HG02870 (cell line): ENCODE data around the gene MACF1.

Experiments used
- ATAC-seq: cut with Tn5 transposase; IDR thresholded peaks from one replicate; pipeline ENCODE4 v1.9.1; 2021; ENCODE audit warnings: mild to moderate bottlenecking, moderate library complexity; ENCODE audit not compliant: unreplicated experiment

The MACF1 gene

GRCh38 chr1:39385067-39385988 is 180.8 kb downstream of the MACF1 start:
- ATAC-seq = no peak

DNA sequence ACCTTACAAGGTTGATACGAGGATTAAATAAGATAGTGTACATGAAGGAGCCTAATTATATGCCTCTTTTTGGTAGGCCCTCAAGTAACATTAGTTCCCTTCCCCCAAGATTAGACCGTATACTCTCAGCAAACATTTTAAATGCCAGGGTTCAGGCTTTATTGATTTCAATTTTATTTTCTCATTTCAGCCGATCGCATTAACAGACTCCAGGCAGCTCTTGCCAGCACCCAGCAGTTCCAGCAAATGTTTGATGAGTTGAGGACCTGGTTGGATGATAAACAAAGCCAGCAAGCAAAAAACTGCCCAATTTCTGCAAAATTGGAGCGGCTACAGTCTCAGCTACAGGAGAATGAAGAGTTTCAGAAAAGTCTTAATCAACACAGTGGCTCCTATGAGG is 182.5 kb downstream of the MACF1 start:
- ATAC-seq = no peak

DNA sequence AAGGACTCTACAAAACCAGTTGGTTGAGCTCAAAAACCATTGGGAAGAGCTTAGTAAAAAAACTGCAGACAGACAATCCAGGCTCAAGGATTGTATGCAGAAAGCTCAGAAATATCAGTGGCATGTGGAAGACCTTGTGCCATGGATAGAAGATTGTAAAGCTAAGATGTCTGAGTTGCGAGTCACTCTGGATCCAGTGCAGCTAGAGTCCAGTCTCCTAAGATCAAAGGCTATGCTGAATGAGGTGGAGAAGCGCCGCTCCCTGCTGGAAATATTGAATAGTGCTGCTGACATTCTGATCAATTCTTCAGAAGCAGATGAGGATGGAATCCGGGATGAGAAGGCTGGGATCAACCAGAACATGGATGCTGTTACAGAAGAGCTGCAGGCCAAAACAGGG is 183.0 kb downstream of the MACF1 start:
- no peak for ATAC-seq

DNA sequence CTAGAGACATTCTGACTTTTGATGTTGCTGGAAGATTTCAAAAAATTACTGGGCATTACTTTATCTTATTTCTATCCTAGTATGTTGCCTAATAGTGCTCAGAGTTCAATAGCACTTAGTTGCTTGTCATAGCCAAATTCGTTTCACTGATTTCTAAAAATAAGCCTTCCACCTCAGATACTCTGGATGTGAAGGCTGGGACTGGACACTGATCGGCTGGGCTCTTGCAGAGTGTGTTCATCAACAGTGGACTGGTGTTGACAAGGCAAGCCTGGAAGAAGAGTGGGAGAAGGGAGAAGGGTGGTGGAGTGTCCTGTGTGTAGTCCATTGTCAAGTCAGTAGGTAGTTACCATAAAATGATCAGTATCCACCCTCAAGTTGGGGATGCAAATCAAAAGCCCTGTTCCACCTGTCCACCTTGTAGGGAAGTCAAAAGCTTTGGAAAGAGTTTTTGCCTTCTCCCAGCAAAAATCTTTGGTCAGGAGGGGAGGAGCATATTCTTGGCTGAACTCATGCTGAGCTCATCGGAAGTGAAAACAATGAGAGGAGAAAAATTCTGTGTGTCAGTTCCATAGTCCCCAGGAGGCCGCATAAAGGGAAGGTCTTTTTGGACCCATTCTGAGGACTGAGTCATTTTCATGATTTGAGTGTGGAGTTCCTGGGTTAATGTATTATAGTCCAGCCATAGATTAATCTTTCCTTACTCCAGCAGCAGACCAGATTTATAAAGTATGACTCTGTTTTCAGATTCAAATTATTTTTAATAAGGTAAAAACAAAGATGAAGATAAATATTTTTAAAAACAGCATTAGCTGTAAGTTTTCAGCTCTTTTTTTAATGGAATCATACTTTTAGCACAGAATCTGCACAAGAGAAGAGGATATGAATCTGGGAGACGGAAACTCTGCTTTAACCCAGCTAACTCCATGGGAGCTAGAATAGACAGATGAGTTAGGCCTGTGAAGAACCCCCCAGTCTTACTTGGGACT is 187.5 kb downstream of the MACF1 start:
- ATAC-seq = no peak

DNA sequence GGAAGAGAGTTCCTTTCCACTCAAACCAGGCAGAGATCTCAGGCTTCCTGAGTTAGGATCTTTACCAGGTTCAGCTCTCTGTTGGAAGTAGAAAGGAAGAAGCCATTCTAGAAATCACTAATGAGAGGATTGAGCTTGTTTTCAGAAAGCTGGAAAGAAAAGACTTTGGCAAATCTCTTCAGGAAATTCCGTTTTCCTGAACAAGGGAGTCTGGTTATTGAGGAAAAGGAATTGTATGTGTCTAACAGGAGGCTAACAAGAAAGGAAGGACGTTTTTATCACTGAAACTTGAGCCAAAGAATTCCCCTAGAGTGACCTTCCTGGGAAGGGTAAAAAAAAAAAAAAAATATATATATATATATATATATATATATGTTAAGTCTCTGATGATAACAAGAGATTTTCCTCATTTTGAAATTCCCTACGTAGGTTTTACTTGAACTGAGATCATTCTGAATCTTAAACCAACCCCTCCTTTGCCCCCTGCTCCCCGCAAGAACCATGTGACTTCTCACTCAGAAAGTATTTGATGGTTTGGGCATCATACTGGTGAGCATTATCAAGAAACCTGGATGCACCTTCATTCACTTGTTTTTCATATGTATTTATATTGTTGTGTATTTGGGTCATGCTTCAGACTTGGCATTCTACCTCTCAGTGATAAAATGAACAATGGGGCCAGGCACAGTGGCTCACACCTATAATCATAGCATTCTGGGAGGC is 188.5 kb downstream of the MACF1 start:
- ATAC-seq = no peak

DNA sequence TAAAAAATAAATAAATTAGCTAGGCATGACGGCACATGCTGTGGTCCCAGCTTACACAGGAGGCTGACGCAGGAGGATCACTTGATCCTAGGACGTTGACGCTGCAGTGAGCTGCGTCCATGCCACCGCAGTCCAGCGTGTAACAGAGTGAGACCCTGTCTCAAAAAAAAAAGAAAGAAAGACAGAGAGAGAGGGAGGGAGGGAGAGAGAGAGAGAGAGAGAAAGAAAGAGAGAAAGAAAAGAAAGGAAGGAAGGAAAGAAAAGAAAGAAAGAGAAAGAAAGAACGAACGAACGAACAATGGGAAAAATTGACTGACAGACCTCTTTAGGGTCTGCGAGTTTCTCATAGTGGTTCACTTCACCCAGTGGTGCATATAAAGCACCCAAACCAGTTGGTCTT is 189.2 kb downstream of the MACF1 start:
- ATAC-seq = no peak

DNA sequence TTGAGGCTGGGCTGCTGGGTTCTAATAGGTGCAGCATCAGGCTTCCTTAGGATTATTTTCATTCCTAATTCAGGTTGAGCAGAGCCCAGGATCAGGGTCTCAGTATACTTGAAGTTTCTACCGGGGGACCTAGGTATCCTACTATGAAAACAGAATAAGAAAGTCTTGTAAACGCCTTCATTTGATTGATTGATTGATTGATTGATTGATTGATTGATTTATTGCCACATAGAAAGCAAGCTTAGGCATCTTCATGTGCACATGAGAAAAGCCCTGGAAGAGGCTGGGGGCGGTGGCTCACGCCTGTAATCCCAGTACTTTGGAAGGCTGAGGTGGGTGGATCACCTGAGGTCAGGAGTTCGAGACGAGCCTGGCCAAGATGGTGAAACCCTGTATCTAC is 189.6 kb downstream of the MACF1 start:
- no peak for ATAC-seq

DNA sequence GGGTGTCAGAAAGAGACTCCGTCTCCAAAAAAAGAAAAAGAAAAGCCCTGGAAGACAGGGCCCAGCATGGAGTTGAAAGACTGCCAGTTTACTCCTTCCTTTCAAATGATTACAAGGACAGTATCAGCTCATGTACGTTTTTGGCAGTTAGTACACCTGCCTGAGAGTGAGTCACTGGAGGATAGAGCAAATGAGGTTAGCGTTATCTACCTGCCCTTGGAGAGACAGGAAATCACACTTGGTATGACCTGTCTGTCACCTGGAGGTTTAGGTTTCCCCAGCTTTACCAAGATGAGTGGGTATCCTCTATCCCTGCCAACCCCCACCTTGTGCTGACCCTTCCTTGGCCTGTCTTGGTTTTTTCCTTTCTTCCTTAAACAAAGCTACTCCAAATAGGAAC is 190.1 kb downstream of the MACF1 start:
- ATAC-seq = no peak

- no peak for ATAC-seq
These were observed 190.9 kb downstream of the MACF1 start for GRCh38 chr1:39395357-39395831.

- no peak for ATAC-seq
These were observed 192.2 kb downstream of the MACF1 start for GRCh38 chr1:39396671-39397070.

DNA sequence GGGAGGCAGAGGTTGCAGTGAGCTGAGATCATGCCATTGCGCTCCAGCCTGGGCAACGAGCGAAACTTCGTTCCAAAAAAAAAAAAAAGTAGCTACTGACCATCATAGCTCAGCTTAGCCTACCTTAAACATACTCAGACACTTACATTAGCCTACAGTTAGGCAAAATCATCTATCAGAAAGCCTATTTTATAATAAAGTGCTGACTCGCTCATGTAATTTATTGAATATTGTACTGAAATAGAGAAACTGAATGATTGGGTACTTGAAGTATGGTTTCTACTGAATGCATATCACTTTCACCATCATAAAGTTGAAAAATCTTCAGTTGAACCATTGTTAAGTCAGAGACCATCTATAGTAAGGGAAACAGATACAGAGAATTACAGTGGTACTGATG is 193.0 kb downstream of the MACF1 start:
- no peak for ATAC-seq

DNA sequence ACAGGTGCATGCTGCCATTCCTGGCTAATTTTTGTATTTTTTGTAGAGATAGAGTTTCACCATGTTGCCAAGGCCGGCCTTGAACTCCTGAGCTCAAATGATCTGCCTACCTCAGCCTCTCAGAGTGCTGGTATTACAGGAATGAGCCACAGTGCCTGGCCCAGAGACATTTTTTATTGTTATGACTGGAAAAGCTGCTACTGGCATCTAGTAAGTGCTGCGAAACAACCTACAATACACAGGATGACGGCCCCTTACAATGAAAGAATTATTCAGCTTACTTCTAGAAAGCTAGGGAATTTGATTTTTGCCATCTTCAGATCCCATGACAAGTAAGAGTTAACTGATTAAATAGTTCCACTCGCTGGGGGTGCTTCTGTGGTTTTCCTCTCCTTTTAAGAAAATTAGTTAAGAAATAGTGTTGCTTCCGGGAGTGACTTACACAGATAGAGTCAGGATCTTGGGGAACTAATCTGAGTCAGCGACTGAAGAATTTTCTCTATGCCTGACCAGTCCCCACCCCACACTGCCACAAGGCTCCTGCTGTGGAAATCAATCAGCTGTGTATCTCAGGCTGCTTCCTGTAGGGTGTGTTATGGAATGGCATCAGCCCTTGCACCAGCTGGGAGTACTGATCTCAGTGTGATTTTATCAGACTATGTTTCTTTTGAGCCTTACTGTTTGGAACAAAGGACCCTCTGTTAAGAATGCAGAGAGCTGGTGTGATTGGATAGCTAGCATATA is 194.0 kb downstream of the MACF1 start:
- no peak for ATAC-seq

DNA sequence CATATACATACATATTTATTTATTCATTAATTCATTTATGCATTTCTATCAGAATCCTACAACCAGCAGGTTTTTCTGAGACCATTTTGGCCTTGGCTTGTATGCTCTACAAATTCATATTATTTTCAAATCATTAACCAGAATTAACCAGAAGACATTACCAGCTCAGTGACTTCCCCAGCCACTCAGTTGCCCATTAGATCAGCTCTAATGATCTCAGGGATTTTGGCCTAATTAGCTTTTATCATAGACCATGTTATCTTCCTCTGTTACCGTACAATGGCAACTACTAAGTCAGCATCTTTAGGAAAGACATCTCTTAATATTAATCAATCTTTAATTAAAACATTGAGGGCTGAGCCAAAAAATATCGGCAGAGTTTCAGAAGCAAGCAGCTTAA is 196.6 kb downstream of the MACF1 start:
- no peak for ATAC-seq

- no peak for ATAC-seq
These were observed 200.4 kb downstream of the MACF1 start for GRCh38 chr1:39404876-39405275.

DNA sequence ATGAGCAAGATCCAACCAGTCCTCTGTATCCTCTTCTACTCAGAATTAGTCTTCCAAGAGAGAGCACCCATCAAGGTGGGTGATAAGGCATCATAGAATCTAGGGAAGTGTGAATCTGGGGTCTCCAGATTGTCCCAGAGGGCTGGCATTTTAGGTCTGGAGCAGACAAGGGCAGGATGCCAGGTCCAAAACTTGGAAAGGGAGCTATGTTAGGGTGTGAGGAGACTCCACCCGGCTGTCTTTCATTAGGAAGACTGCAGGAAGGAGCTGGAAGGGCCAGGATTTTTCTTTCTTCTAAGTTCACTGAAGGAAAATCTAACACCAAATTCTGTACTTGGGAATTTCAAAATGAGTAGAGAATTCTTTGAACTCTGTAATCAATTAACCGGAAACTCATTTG is 200.9 kb downstream of the MACF1 start:
- no peak for ATAC-seq

DNA sequence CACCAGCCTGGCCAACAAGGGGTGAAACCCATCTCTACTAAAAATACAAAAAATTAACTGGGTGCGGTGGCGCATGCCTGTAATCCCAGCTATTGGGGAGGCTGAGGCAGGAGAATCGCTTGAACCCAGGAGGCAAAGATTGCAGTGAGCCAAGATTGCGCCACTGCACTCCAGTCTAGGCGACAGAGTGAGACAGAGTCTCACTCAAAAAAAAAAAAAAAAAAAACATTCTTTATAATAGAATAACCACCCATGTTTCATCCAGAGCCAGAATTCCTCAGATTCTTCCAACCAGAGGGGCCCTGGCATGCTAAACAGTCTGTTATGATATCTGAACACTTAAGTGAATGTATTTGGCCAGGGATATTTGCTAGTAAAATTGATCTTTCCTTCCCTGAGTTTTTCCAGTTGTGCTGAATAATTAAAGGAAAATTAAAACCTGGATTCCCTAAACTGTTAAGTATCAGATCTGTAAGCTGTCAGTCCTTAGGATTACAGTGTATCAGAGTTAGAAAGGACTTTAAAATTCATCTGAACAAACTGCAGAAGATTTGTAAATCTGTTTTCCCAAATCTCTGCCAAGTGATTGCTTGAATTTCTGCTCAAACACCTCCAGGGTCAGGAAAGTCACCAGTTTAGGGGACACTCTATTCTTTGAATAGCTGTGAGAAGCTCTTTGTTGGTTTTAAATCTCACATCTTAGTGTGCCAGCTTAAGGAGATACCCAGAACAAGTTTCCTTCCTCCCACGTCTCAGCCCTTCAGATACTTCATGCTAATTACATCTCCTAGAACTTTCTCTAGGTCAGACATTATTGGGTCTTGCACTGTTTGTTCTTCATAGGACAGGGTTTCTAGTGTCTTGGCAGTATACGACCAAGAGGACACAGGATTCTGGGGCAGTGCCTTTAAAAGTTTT is 202.3 kb downstream of the MACF1 start:
- no peak for ATAC-seq

DNA sequence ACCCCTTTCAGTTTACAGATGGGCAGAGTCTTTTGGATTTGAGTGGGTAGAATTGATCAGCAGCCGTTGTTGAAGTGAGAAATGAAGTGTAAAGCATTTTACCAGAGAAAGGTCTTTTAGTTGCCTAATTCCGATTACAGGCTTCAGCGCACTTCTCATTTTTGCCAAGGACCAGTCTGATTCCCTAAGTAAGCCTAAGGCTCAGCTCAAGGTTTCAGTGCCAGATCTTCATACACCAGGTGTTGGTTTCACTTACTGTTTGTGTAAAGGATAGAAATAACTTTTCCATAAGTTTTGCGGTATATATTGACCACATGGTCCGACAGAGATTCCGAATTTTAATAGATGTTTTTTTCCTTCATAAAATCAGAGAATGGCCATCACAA is 203.0 kb downstream of the MACF1 start:
- no peak for ATAC-seq

DNA sequence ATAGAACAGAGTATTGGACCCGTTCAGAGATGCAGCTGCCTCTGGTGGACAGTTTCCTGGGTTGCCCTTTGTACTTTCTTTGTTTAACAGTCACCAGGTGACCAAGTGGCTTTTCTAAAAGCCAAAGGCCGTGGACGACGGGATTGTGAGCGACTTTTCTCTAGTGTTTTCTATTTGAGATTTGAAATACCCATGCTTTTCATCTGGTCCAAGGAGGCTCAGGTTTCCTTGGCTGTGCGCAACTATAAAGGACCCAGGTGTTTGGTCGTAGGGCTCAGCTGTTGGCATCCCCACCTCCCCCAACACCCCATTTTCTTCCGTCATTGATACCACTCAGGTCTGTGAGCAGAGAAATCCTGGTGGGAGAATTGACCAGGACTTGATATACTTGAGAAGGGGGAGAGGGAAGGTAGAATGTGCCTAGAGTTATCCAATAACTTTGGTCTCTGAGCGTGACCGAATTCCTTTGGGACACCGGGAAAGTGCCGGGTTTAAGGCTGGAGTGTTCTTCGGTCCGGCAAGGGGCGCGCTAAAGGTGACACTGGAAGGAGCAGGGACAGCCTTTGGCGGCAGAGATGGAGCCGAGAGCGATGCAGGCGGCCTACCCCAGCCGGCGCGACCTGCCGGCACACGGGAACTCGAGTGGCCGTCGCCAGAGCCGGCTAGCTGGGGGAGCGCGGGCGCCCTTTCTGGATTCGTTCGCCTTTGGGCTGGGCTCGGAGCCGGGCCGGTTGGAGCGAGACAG is 203.6 kb downstream of the MACF1 start:
- peak; percentile 5 for ATAC-seq
